SIG-M5 treated with dmso at 0.1 percent for 504 hours (cell line): ENCODE results near the gene RPS6KA2.
"Not testable (repeated sequence)": the region's sequence is repeated elsewhere in the genome, so short reads cannot be mapped to it uniquely, and the experiment has no call there.

Experiments used
- DNase-seq: peaks from one replicate; lab custom pipeline; 2025; ENCODE audit not compliant: unreplicated experiment; lab: John Stamatoyannopoulos, UW

The RPS6KA2 gene

DNA sequence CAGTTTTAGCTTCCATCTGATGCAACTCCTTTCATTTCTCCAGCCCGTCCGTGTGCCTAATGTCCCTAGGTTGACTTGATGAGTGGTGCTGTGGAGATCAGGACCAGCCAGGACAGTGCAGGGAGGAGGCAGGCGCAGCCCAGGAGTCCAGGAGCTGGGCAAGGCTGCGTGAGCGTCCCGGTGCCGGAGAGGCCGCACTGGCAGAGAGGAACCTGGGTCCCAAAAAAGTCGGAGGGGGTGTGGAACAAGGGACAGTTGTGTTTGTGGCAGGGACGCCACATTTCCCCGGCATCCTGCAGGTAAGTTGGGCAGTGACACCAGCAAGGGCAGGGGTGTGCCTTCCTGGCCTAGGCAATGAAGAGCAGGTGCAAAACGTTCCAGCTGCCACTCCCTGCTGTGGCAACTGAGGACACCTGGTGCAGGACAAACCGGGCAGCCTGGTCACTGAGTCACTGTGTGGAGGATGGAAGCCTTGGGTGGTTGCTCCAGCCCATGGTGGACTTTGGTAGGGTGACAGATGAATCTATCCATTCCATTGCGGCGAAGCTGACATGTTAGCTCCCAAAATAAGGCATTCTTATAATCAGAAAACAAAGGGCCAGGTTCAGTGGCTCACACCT, 93.7 kb downstream of the RPS6KA2 start:
- no peak for DNase-seq

DNA sequence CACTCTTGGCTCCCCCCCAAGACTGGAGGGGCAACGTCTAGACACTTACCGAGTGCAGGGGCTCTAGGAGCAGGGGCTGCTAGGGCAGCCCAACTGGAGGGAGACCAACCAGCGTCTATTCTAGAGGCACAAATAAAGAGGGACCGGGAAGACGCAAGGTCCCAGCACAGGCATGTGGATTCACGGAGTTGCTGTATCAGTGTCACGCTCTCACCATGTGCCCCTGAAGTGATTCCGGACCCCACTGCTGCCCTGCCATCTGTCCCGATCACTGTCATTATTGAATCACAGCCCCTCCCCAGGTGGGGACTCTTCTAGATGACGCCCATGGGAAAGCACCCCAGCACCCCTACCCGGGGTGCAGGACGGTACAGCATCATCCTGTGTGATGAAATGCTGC, 94.7 kb downstream of the RPS6KA2 start:
- DNase-seq = no peak

DNA sequence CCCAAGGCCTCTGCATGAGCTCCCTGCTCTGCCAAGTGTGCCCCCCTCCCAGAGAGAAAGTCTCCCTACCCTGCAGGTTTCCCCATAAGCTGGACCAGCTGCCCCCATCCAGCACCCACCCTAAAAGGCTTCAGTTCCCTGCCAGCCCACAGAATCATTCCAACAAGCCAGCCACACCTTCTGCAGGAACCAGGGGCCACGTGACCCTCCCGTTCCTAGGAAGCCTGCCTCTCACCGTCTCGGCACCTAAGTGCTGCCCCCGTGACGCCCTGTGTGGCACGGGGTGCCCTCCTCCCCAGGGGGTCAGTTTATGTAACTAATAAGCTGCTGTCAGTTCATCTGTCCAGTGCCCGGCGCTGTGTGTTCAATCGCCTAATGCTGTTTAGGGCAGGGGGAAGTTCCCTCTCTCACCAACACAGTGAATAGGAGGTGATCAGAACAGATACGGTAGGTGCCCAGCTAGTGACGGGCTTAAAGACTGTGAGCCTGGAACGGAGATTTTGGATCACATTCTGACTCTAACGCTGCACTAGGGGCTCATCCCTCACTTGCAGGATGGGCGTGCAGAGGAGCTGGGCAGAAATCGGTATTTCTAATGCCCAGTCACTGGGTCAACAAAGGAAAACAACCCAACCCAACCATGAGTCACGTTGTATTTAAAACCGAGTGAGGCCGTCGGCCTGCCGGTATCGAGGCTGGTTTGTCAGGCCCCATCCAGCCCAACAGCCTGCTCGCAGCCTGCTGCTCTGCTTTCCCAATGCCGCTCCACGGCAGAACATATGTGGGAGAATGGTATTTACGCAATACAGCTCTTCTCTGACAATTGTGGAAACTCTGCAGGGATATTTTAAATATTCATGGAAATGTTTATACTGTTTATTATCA, 96.6 kb downstream of the RPS6KA2 start:
- DNase-seq = no peak

DNA sequence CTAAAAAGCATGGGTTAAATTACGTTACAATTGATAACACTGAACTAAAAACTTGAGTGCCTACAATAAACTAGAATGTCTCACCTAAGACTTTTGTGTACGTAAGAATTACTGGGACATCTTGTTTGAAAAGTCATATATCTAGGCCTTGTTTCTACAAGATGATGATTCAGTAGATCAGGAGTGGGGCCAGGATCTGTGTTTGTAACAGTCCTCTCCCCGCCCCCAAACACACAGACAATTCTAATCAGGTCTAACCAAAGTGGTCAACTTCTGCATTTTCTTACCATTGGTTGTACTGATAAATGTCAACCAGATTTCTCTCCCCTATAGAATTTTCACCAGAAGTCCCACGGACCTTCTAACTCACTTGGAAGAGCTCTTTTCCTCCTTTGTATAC, 97.5 kb downstream of the RPS6KA2 start:
- no peak for DNase-seq

DNA sequence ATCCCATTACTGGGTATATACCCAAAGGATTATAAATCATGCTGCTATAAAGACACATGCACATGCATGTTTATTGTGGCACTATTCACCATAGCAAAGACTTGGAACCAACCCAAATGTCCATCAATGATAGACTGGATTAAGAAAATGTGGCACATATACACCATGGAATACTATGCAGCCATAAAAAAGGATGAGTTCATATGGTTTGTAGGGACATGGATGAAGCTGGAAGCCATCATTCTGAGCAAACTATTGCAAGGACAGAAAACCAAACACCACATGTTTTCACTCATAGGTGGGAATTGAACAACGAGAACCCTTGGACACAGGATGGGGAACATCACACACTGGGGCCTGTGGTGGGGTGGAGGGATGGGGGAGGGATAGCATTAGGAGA, 98.0 kb downstream of the RPS6KA2 start:
- not testable (repeated sequence) for DNase-seq

GRCh38 chr6:166527849-166528248, 99.2 kb downstream of the RPS6KA2 start:
- DNase-seq = no peak

- DNase-seq = no peak
Observed at GRCh38 chr6:166526937-166527336, 100.1 kb downstream of the RPS6KA2 start.

GRCh38 chr6:166525567-166525966, 101.5 kb downstream of the RPS6KA2 start:
- no peak for DNase-seq

- no peak for DNase-seq
Observed at GRCh38 chr6:166523782-166524559, 103.1 kb downstream of the RPS6KA2 start.

DNA sequence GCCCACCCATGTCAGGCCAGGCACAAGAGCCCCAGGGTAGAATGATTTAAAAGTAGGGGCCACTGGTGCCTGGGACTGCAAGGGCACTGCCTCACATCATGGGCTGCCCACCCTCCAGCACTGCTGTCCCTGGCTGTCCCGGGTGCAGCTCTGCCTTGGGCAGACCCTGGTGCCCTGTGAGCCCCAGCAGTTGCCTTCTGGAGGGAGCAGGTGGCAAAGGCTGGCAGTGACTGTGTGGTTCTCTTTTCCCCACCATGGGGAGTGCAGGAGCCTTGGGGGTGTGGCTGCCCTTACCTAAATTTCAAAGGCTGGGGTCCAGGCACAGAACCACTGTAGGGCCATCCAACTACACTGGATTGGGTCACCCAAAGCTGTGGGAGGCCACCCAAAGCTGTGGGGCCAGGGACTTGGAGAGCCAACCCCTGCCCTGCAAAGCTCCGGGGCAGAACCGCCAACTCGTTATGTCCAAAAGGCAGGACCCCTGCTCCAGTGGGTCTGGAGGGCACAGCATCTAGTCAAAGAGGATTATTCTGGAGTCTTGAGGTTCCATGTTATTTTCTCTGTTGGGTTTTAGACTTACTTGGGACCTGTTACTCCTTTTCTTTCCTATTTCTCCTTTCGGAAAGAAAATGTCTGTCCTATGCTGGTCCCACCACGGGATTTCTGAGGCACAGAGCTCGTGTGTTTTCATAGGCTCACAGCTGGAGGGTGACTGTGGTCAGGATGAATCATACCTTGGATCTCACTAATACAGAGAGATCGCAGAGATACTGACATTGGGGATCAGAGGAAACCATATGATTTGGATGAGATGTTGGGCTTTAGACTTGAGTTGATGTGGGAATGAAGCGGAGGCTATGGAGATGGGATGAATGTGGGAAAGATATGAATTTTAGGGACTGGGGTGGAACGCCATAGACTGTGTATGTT, 105.9 kb downstream of the RPS6KA2 start:
- DNase-seq = no peak

GRCh38 chr6:166516251-166516884, 110.7 kb downstream of the RPS6KA2 start:
- no peak for DNase-seq

- no peak for DNase-seq
Observed at GRCh38 chr6:166515072-166515810, 111.8 kb downstream of the RPS6KA2 start.

DNA sequence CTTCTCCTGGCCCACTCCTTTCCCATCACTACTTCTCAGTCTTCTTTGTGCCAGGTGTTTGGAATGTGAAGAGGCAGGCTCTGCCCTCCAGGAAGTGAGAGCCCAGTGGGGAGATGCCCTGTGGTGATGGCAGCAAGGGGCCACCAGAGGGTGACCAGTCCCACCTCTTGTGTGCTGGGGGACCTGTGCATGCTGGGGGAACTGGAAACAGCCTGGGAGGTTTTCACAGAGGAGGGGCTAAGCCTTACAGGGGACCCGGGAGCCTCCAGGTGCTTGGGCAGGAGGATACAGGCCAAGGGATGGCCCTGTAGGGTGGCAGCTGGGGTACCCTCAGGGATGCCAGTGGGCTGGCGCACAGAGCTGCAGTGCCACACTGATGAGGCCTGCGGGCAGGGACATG, 112.9 kb downstream of the RPS6KA2 start:
- DNase-seq = no peak

DNA sequence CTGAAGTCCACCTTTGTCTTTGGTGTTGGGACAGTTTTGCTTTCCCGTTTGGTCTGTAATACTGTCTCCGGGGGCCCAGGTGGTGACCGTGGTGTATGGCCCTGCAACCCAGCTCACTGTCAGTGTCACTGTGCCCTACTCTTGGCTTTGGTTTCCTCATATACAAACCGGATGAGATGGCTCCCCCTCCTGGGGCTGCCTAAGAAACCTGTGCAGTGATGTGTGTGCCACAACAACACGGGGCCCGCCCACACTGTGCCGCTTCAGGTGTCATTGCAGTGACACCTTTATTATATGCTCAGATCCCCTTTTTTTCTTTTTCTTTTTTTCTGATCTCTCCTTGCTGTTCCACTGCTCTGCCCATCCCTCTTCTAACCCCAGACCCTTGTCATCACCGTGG, 114.5 kb downstream of the RPS6KA2 start:
- no peak for DNase-seq

GRCh38 chr6:166511316-166511715, 115.7 kb downstream of the RPS6KA2 start:
- DNase-seq = no peak

- DNase-seq = no peak
Observed at GRCh38 chr6:166509193-166509592, 117.9 kb downstream of the RPS6KA2 start.

GRCh38 chr6:166508726-166509125, 118.3 kb downstream of the RPS6KA2 start:
- DNase-seq = no peak

- no peak for DNase-seq
Observed at GRCh38 chr6:166507809-166508564, 119.1 kb downstream of the RPS6KA2 start.

- DNase-seq = no peak
Observed at GRCh38 chr6:166507380-166507779, 119.7 kb downstream of the RPS6KA2 start.
